Trophoblast cell (in vitro differentiated cells and primary cell): ENCODE measurements around the gene MTHFD1L. TPM values are rescaled to one million over a fixed set of nuclear protein-coding genes. Genes with fewer than 3 reads are reported as not detected.
A peak's percentile ranks its signal among the peaks of the same experiment; 100 is the strongest.
"Not testable (repeated sequence)": the region's sequence is repeated elsewhere in the genome, so short reads cannot be mapped to it uniquely, and the experiment has no call there.

Source experiments
- DNase-seq, 2 donors: peaks; one replicate each; pipeline ENCODE4 v3.0.0-alpha.2; 2016
- H2AFZ ChIP-seq: 2 replicates; pipeline ENCODE4 v1.6.1; 2013; ENCODE audit warnings: low read length, moderate library complexity, mild to moderate bottlenecking; ENCODE audit not compliant: insufficient read depth, poor library complexity
- H2AK5ac ChIP-seq: 2 replicates; pipeline ENCODE4 v1.6.1; 2013; ENCODE audit warnings: mild to moderate bottlenecking, low read length
- H2BK120ac ChIP-seq: 2 replicates; pipeline ENCODE4 v1.6.1; 2013; ENCODE audit warnings: low read length, mild to moderate bottlenecking, moderate library complexity; ENCODE audit not compliant: insufficient read depth, poor library complexity
- H2BK12ac ChIP-seq: 2 replicates; pipeline ENCODE4 v1.6.1; 2013; ENCODE audit warnings: mild to moderate bottlenecking, low read length, moderate library complexity
- H2BK5ac ChIP-seq: 2 replicates; pipeline ENCODE4 v1.6.1; 2013; ENCODE audit warnings: low read length, low read depth, moderate library complexity, mild to moderate bottlenecking; ENCODE audit not compliant: poor library complexity
- H3K14ac ChIP-seq: 2 replicates; pipeline ENCODE4 v1.6.1; 2013; ENCODE audit warnings: mild to moderate bottlenecking, low read length
- H3K18ac ChIP-seq: 2 replicates; pipeline ENCODE4 v1.6.1; 2013; ENCODE audit warnings: mild to moderate bottlenecking, low read length
- H3K23ac ChIP-seq: 2 replicates; pipeline ENCODE4 v1.6.1; 2013; ENCODE audit warnings: low read length
- H3K27ac ChIP-seq: 2 replicates; pipeline ENCODE4 v1.5.1; 2013; ENCODE audit warnings: low read depth, mild to moderate bottlenecking, inconsistent platforms, low read length, moderate library complexity
- H3K27me3 ChIP-seq: 2 replicates; pipeline ENCODE4 v1.6.1; 2013; ENCODE audit warnings: inconsistent platforms, mild to moderate bottlenecking, low read length, moderate library complexity; ENCODE audit not compliant: insufficient read depth
- H3K36me3 ChIP-seq, 2 experiments: 1 replicate in 1 of 2; 2 replicates in 1 of 2; pipeline ENCODE4 v1.6.1; 2013; ENCODE audit warnings: low read length in 2 of 2, mild to moderate bottlenecking in 2 of 2, moderate library complexity in 1 of 2; ENCODE audit not compliant: insufficient read depth in 2 of 2, control insufficient read depth in 1 of 2
- H3K4ac ChIP-seq: 2 replicates; pipeline ENCODE4 v1.6.1; 2013; ENCODE audit warnings: low read depth, mild to moderate bottlenecking, low read length, moderate library complexity
- H3K4me1 ChIP-seq, 2 experiments: 1 replicate in 1 of 2; 2 replicates in 1 of 2; pipeline ENCODE4 v1.6.1; 2013; ENCODE audit warnings: low read length in 2 of 2, mild to moderate bottlenecking in 2 of 2, moderate library complexity in 1 of 2; ENCODE audit not compliant: insufficient read depth in 2 of 2, control insufficient read depth in 1 of 2
- H3K4me2 ChIP-seq: 2 replicates; pipeline ENCODE4 v1.6.1; 2013; ENCODE audit warnings: inconsistent platforms, mild to moderate bottlenecking, low read length, moderate library complexity
- H3K4me3 ChIP-seq: 2 replicates; pipeline ENCODE4 v1.5.1; 2013; ENCODE audit warnings: mild to moderate bottlenecking, low read depth, low read length, inconsistent platforms
- H3K79me1 ChIP-seq: one replicate; pipeline ENCODE4 v1.6.1; 2013; ENCODE audit warnings: low read length
- H3K79me2 ChIP-seq: 2 replicates; pipeline ENCODE4 v1.6.1; 2013; ENCODE audit warnings: low read length, mild to moderate bottlenecking; ENCODE audit not compliant: control insufficient read depth, insufficient read depth, poor library complexity
- H3K9ac ChIP-seq: 2 replicates; pipeline ENCODE4 v1.6.1; 2013; ENCODE audit warnings: mild to moderate bottlenecking, low read length
- H3K9me3 ChIP-seq: 2 replicates; pipeline ENCODE4 v1.6.1; 2013; ENCODE audit warnings: low read depth, mild to moderate bottlenecking, control low read depth, inconsistent platforms, low read length; ENCODE audit not compliant: insufficient read depth
- H4K12ac ChIP-seq: 2 replicates; pipeline ENCODE4 v1.6.1; 2013; ENCODE audit warnings: low read depth, mild to moderate bottlenecking, low read length, moderate library complexity
- H4K8ac ChIP-seq: 2 replicates; pipeline ENCODE4 v1.6.1; 2013; ENCODE audit warnings: low read depth, mild to moderate bottlenecking, low read length, moderate library complexity
- H4K91ac ChIP-seq: one replicate; pipeline ENCODE4 v1.6.1; 2013; ENCODE audit warnings: low read depth, mild to moderate bottlenecking, low read length, moderate library complexity
- WGBS: extraction: QIAGEN DNeasy Blood & Tissue Kit; methylation state at CpG from one replicate; pipeline ENCODE4 v1.1.7; 2013; ENCODE audit warnings: missing lambda C conversion rate; ENCODE audit not compliant: insufficient read length, insufficient coverage; ENCODE audit errors: extremely low coverage; 5-methylcytosine and 5-hydroxymethylcytosine counted together
- polyA plus RNA-seq: library from polyadenylated mRNA; stranded (reverse); fragments of 200-250 nt; gene quantifications from 2 replicates; pipeline ENCODE4 v1.2.3, GENCODE V29; 2013

Gene MTHFD1L
- 61.3 and 64.0 TPM in 2 replicates for polyA plus RNA-seq

GRCh38 chr6:150865406-150866146 lies at the start of gene MTHFD1L:
TSS of gene MTHFD1L (plus strand) at chr6:150865702. CDS start at chr6:150865823, 121 bp downstream.
- peak within 1 kb of the TSS; percentile 88 for H4K8ac ChIP-seq
- peak within 1 kb of the TSS; percentile 85 for H3K4me2 ChIP-seq
- H3K23ac ChIP-seq, result no peak within 1 kb of the TSS
- peak within 1 kb of the TSS; percentile 95 for H3K9ac ChIP-seq
- no peaks in the 10 kb centered on the region for H3K36me3 ChIP-seq
- no peaks in the 10 kb centered on the region for H3K27me3 ChIP-seq
- H3K4ac ChIP-seq, result peak within 1 kb of the TSS; percentile 88
- H2BK12ac ChIP-seq, result peak within 1 kb of the TSS; percentile 52
- peak within 1 kb of the TSS; percentile 89 for H3K18ac ChIP-seq
- peak within 1 kb of the TSS; percentile 97 for H3K4me3 ChIP-seq
- H3K27ac ChIP-seq, result peak within 1 kb of the TSS; percentile 93
- peak within 1 kb of the TSS; percentile 88 for H4K91ac ChIP-seq
- H4K12ac ChIP-seq, result peak within 1 kb of the TSS; percentile 81
- no CpG with 5 or more reads among the region's 82 CpGs for WGBS
- peaks cover 32% of the 10 kb centered on the region for H3K79me1 ChIP-seq
- peak within 1 kb of the TSS; percentile 91 for H2BK5ac ChIP-seq
- peak; percentile 78 to 88 for DNase-seq
- peaks cover 18% of the 10 kb centered on the region for H3K79me2 ChIP-seq
- peaks cover 7 to 11% of the 10 kb centered on the region in 2 experiments for H3K4me1 ChIP-seq
- H2AK5ac ChIP-seq, result peak within 1 kb of the TSS; percentile 13
- H3K14ac ChIP-seq, result peak within 1 kb of the TSS; percentile 79
- no peaks in the 10 kb centered on the region for H3K9me3 ChIP-seq
- H2BK120ac ChIP-seq, result peak within 1 kb of the TSS; percentile 89
- H2AFZ ChIP-seq, result peak within 1 kb of the TSS; percentile 82

DNA sequence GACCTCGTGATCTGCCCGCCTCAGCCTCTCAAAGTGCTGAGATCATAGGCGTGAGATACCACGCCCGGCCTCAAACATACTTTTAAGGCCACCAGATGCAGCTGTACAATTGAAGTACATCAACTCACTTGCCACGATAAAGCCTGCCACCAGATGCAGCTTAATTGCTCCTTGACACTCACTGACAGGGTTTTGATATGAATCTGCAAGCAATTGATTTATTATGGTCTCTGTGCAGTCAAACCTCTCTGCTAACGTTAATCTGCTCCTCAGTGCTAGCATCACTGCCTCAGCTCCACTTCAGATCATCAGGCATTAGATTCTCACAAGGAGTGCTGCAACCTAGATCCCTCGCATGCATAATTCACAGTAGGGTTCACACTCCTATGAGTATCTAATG lies 48.9 kb upstream of the MTHFD1L start:
- H3K79me2 ChIP-seq, H3K79me1 ChIP-seq, H3K4me1 ChIP-seq, H2AK5ac ChIP-seq, H3K23ac ChIP-seq, H2BK5ac ChIP-seq, H3K9ac ChIP-seq, H2AFZ ChIP-seq, H3K27ac ChIP-seq, H3K27me3 ChIP-seq, H3K14ac ChIP-seq, H4K91ac ChIP-seq, H4K12ac ChIP-seq, H3K18ac ChIP-seq, H3K9me3 ChIP-seq, H2BK12ac ChIP-seq, H4K8ac ChIP-seq, H3K4me2 ChIP-seq, H3K4ac ChIP-seq, DNase-seq, H3K4me3 ChIP-seq, H2BK120ac ChIP-seq: not testable (repeated sequence)
- peaks cover 7 to 11% of the 10 kb centered on the region in 2 experiments for H3K36me3 ChIP-seq
- WGBS, result no CpG with 5 or more reads among the region's 8 CpGs

- H3K23ac ChIP-seq, result no peak overlapping the region
- H3K4ac ChIP-seq, result no peak overlapping the region
- no peak overlapping the region for H2BK120ac ChIP-seq
- H3K36me3 ChIP-seq, result peaks cover 4 to 9% of the 10 kb centered on the region in 2 experiments
- no CpG with 5 or more reads among the region's 5 CpGs for WGBS
- H3K9ac ChIP-seq, result no peak overlapping the region
- no peak overlapping the region for H3K4me3 ChIP-seq
- H4K12ac ChIP-seq, result no peak overlapping the region
- DNase-seq, result no peak
- no peak overlapping the region for H2BK5ac ChIP-seq
- no peak overlapping the region for H3K4me2 ChIP-seq
- no peak overlapping the region for H4K8ac ChIP-seq
- H3K27me3 ChIP-seq, result no peaks in the 10 kb centered on the region
- H2AFZ ChIP-seq, result no peak overlapping the region
- H2BK12ac ChIP-seq, result no peak overlapping the region
- no peaks in the 10 kb centered on the region for H3K4me1 ChIP-seq
- H3K14ac ChIP-seq, result no peak overlapping the region
- no peaks in the 10 kb centered on the region for H3K9me3 ChIP-seq
- no peak overlapping the region for H4K91ac ChIP-seq
- H3K79me2 ChIP-seq, result no peaks in the 10 kb centered on the region
- H3K27ac ChIP-seq, result no peak overlapping the region
- no peak overlapping the region for H2AK5ac ChIP-seq
- H3K79me1 ChIP-seq, result no peaks in the 10 kb centered on the region
- H3K18ac ChIP-seq, result no peak overlapping the region
Measured at GRCh38 chr6:150822932-150823331, 42.6 kb upstream of the MTHFD1L start.

DNA sequence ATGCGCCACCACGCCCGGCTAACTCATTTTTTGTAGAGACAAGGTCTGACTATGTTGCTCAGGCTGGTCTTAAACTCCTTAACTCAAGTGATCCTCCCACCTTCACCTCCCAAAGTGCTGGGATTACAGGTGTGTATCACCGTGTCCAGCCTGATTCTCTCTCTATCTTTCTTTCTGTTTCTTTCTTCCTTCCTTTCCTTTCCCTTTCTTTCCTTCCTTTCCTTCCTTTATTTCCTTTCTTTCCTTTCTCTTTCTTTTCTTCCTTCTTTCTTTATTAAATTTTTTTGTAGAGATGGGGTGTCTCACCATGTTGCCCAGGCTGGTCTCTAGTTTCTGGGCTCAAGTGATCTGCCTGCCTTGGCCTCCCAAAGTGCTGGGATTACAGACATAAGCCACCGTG lies 38.7 kb upstream of the MTHFD1L start:
- H4K8ac ChIP-seq, result no peak overlapping the region
- H3K9ac ChIP-seq, result no peak overlapping the region
- no peaks in the 10 kb centered on the region for H3K4me1 ChIP-seq
- no peak overlapping the region for H2AFZ ChIP-seq
- H2BK12ac ChIP-seq, result no peak overlapping the region
- H2BK5ac ChIP-seq, result no peak overlapping the region
- no peak overlapping the region for H4K12ac ChIP-seq
- no peak overlapping the region for H3K4me3 ChIP-seq
- peak overlapping the region; percentile 48 for H2AK5ac ChIP-seq
- no peaks in the 10 kb centered on the region for H3K9me3 ChIP-seq
- H3K36me3 ChIP-seq, result peaks cover 13% of the 10 kb centered on the region in 2 experiments
- no peaks in the 10 kb centered on the region for H3K79me1 ChIP-seq
- H3K14ac ChIP-seq, result no peak overlapping the region
- no peaks in the 10 kb centered on the region for H3K27me3 ChIP-seq
- whole genome bisulfite sequencing, result no CpG with 5 or more reads among the region's 5 CpGs
- no peak overlapping the region for H3K23ac ChIP-seq
- no peak overlapping the region for H4K91ac ChIP-seq
- H3K79me2 ChIP-seq, result no peaks in the 10 kb centered on the region
- H3K4me2 ChIP-seq, result no peak overlapping the region
- no peak for DNase-seq
- H3K27ac ChIP-seq, result no peak overlapping the region
- H3K4ac ChIP-seq, result no peak overlapping the region
- H2BK120ac ChIP-seq, result no peak overlapping the region
- H3K18ac ChIP-seq, result no peak overlapping the region
